Ishikawa (cell line): Measurements from ENCODE around the gene FYB2.

ENCODE experiments used
- CEBPB ChIP-seq: IDR thresholded peaks from 2 replicates; pipeline ENCODE4 v1.6.1; 2012
- CREB1 ChIP-seq: IDR thresholded peaks from 2 replicates; pipeline ENCODE4 v1.6.1; 2012; ENCODE audit warnings: low read depth
- EGR1 ChIP-seq: IDR thresholded peaks from 2 replicates; pipeline ENCODE4 v1.6.1; 2012
- FOXM1 ChIP-seq: IDR thresholded peaks from 2 replicates; pipeline ENCODE4 v1.6.1; 2012; ENCODE audit warnings: low read depth, borderline replicate concordance
- NFIC ChIP-seq: IDR thresholded peaks from 2 replicates; pipeline ENCODE4 v1.6.1; 2012
- RAD21 ChIP-seq: IDR thresholded peaks from 2 replicates; pipeline ENCODE4 v1.6.1; 2012; ENCODE audit warnings: low read depth
- TAF1 ChIP-seq: IDR thresholded peaks from 2 replicates; pipeline ENCODE4 v1.6.1; 2012; ENCODE audit warnings: low read depth, mild to moderate bottlenecking
- TCF12 ChIP-seq: IDR thresholded peaks from 2 replicates; pipeline ENCODE4 v1.6.1; 2012; ENCODE audit warnings: low read depth
- TEAD4 ChIP-seq: IDR thresholded peaks from 2 replicates; pipeline ENCODE4 v1.6.1; 2012
- YY1 ChIP-seq: IDR thresholded peaks from 2 replicates; pipeline ENCODE4 v1.6.1; 2012; ENCODE audit warnings: low read depth
- ZBTB7A ChIP-seq: IDR thresholded peaks from 2 replicates; pipeline ENCODE4 v1.6.1; 2012; ENCODE audit warnings: low read depth
- TF ChIP-seq, protein P1 (sequence below): IDR thresholded peaks from 2 replicates; pipeline ENCODE4 v1.6.1; 2012
- TF ChIP-seq, protein P2 (sequence below): IDR thresholded peaks from 2 replicates; pipeline ENCODE4 v1.6.1; 2012
- TF ChIP-seq, protein P3 (sequence below): IDR thresholded peaks from 2 replicates; pipeline ENCODE4 v1.6.1; 2012; ENCODE audit warnings: low read depth, mild to moderate bottlenecking

The FYB2 gene

DNA sequence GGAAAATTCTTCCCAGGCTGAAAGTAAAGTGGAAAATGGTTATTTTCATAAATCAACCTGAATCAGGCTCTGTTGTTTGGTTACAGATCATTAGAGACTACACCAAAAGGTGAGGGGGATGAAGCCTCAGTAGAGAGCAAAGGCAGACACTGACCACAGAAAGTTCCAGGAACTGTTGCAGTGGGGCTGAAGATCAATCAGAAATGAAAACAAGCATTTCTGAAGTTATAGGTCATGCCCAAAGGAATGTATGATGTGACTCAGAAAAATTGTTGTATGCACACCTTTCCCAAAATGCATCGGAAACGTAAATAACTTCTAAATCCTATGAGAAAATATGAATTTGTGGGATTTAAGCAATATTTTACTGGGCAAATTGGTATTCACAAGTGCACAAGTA, 63.3 kb downstream of the FYB2 start:
- TF ChIP-seq TEAD4 (no peak), TCF12 (no peak), NFIC (no peak), CREB1 (no peak), RAD21 (no peak), TAF1 (no peak), EGR1 (no peak), CEBPB (no peak), FOXM1 (no peak), ZBTB7A (no peak)
- TF ChIP-seq, protein P1, sequence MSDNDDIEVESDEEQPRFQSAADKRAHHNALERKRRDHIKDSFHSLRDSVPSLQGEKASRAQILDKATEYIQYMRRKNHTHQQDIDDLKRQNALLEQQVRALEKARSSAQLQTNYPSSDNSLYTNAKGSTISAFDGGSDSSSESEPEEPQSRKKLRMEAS = no peak
- TF ChIP-seq, protein P2, sequence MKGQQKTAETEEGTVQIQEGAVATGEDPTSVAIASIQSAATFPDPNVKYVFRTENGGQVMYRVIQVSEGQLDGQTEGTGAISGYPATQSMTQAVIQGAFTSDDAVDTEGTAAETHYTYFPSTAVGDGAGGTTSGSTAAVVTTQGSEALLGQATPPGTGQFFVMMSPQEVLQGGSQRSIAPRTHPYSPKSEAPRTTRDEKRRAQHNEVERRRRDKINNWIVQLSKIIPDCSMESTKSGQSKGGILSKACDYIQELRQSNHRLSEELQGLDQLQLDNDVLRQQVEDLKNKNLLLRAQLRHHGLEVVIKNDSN = no peak
- TF ChIP-seq, protein P3, sequence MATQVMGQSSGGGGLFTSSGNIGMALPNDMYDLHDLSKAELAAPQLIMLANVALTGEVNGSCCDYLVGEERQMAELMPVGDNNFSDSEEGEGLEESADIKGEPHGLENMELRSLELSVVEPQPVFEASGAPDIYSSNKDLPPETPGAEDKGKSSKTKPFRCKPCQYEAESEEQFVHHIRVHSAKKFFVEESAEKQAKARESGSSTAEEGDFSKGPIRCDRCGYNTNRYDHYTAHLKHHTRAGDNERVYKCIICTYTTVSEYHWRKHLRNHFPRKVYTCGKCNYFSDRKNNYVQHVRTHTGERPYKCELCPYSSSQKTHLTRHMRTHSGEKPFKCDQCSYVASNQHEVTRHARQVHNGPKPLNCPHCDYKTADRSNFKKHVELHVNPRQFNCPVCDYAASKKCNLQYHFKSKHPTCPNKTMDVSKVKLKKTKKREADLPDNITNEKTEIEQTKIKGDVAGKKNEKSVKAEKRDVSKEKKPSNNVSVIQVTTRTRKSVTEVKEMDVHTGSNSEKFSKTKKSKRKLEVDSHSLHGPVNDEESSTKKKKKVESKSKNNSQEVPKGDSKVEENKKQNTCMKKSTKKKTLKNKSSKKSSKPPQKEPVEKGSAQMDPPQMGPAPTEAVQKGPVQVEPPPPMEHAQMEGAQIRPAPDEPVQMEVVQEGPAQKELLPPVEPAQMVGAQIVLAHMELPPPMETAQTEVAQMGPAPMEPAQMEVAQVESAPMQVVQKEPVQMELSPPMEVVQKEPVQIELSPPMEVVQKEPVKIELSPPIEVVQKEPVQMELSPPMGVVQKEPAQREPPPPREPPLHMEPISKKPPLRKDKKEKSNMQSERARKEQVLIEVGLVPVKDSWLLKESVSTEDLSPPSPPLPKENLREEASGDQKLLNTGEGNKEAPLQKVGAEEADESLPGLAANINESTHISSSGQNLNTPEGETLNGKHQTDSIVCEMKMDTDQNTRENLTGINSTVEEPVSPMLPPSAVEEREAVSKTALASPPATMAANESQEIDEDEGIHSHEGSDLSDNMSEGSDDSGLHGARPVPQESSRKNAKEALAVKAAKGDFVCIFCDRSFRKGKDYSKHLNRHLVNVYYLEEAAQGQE = no peak

DNA sequence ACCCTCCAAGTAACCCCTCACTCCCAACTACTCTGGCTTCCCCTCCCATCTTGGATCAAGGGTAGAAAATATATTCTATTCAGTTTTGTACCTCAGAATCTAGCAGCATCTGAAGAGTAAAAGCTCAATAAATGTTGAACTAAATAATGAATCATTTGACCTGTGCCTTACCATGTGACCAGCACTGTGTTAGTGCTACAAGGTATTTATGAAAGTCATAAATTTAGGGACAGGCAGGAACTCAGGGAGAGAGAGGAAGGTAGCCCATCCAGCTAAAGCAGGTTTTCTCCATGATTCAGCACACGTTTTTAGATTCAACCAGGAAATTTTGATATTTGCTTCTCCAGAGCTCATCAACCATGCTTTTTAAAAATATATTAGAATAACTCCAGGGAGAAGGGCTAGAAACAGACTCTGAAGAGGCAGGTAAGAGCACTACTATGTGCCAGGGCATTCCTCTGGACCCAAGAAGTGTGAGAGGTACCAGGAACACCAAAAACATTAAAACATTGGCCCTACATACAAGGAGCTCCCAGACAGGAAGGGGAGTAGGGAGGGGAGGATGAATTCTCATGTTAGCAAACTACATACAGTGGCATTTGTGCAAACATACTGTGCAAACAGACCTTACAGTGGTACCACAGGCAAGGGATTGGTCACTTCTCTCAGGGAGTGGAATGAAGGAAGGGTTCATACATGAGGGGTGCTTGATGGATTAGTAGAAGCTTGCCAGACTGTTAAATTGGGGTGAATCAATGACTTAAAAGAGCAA, 64.3 kb downstream of the FYB2 start:
- TF ChIP-seq CREB1 = no peak
- TF ChIP-seq TEAD4 = no peak
- no peak for TF ChIP-seq ZBTB7A
- TF ChIP-seq FOXM1 = no peak
- TF ChIP-seq TCF12 = no peak
- no peak for TF ChIP-seq CEBPB
- TF ChIP-seq EGR1 = no peak
- no peak for TF ChIP-seq RAD21
- TF ChIP-seq, protein P2 = no peak

DNA sequence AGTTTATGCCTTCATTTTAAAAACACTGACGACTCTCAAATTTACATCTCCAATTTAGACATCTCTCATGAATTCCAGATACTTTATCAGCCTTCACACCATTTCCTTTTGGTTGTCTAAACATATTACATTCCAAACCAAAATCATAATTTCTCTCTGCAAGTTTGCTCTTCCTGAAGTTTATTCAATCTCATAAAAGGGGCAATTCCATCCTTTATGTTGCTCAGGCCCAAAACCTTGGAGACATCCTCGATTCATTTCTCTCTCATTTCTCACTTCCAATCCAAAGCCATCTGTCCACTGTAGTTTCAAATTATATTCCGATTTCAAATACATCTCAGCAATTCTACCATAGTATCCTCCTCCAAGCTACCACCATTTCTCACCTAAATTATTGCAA, 74.0 kb downstream of the FYB2 start:
- TF ChIP-seq TCF12 = no peak

DNA sequence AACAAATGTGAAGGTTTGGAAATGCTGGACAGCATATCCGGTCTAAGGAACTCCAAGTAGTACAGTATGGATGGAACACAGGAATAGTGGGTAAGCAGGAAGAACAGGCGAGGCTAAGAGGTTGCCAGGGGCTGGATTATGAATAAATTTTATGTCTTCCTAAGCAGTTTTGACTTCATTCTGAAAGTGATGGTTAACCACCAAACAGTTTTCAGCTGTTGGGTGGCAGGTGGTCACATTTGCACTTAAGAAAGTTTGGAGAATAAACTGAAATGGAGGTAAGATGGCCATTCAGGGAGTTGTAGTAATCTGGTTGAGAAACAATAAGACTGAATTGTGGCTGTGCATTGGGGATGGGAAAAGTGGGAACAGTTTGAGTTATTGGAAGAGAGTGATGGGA, 90.2 kb downstream of the FYB2 start:
- no peak for TF ChIP-seq TAF1
- TF ChIP-seq, protein P3 = no peak
- no peak for TF ChIP-seq RAD21
- no peak for TF ChIP-seq ZBTB7A
- TF ChIP-seq, protein P1 = no peak

DNA sequence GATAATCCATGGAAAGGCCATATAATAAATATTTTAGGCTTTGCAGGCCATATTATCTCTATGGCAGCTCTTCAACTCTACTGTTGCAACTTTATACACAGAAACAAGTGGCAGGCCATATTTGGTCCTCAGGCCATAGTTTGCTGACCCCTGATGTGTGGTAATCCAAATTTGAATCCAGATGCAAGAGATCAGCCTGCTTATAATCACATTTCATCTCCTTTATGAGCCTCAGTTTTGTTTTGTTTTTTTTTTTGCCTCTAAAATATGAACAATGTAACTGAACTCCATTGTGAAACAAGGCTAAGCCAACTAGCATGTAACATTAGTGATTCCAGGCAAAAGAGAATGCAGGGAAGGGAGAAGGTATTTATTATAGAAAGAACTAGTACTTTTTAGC, 92.5 kb downstream of the FYB2 start:
- TF ChIP-seq RAD21 (no peak), YY1 (no peak), NFIC (no peak), TEAD4 (no peak), EGR1 (no peak), FOXM1 (no peak)
- TF ChIP-seq, protein P2 = no peak
- TF ChIP-seq, protein P3 = no peak
